NCI-H2171 treated with DMSO at 0.1 percent for 48 hours (cell line): ENCODE measurements around the gene ATP13A3.

ENCODE experiments used
- DNase-seq: peaks from one replicate; lab custom pipeline; 2025; lab: John Stamatoyannopoulos, UW

ATP13A3 gene

DNA sequence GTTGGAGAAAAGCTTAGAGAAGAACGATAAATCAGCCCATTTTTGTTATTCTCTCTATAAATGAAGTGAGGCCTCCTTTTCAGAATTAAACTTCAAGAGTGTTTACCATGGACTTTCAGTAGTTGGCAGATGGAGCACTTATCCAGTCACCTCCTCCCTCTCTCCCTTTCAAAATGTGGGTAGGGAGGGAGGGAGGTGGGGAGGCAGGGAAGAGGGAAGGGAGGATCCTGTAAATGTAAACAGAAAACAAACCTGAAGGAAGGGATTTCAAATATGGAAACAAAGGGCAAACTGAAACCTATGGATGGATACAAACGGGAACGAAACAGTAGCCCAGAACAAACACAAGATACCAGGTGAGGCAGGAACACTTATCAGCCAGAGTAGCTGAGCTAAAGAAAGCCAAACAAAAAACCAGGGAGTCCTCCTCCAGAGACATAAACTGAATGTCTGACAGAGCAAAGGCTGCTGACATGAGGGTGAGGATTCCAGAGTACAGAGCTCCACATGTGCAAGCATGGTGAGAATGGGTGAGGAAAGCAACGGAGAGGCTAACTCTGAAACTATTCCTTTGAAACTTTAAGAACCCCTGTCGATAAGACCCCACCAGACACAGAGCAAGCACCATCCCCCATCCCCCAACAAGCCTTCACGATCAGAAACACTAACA, 46.8 kb downstream of the ATP13A3 start:
- DNase-seq, result peak; percentile 75

DNA sequence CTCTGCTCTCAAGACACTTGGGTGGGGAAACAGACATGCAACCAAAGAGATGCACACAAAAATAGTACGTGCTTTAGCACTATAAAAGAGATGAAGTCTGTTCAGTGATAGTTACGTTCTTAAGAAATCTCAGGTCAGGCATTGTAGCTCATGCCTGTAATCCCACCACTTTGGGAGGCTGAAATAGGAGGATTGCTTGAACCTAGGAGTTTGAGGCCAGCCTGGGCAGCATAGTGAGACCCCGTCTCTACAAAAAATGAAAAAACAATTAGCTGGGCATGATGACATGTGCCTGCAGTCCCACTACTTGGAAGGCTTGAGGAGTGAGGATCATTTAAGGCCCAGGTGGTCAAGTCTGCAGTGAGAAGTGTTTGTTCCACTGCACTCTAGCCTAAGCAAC, 52.3 kb downstream of the ATP13A3 start:
- no peak for DNase-seq

DNA sequence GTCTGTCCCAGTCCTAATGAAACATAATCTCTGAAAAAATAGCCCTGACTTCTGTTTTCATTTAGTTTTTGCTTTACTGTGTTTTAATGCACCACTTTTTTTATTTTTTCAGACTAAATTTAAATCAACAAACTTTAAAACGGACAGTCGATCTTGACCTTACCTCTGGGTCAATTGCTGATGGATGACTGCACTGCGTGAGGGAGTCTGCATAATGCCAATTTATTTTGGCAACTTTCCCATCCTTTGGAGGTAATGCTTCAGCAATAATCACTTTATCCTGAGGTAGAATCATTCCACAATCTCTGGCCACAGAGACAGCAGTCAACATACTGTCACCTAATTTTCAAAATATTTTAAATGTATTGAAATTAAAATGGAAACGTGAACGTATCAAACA, 55.2 kb downstream of the ATP13A3 start:
- no peak for DNase-seq

DNA sequence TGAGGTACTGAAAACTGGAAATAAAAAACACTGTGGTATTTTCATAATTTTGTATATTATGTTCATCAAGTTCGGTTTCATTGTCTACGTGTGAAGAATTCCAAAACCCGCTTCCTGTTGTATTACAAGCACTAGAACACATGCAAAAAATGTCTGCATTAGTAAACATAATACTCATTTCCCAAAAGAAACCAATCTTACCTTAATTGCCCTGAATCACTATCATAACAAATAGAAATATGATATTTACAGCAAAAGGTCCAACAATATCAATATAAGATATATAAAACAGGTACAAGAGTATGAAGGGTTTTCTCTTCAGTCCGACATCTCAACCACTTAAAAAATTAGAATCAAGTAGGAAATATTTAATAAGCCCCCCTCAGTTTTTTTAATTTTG, 61.4 kb downstream of the ATP13A3 start:
- no peak for DNase-seq

DNA sequence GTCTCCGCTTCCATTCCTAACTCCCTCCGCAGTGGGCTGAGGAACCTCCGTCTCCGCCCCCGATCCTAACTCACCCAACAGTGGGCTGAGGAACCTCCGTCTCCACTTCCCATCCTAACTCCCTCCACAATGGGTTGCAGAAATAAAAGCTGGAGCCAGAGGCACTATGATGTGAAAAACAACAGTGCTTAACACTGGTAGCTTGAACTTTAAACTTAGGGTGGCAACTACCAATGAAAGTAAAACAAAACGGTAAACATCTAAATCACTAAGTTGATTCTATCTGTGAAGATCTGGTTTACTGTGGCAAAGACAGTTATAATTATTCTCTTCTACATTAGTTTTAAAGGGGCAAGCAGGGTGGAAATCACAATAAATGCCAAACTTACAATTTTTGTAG, 61.8 kb downstream of the ATP13A3 start:
- DNase-seq, result no peak

DNA sequence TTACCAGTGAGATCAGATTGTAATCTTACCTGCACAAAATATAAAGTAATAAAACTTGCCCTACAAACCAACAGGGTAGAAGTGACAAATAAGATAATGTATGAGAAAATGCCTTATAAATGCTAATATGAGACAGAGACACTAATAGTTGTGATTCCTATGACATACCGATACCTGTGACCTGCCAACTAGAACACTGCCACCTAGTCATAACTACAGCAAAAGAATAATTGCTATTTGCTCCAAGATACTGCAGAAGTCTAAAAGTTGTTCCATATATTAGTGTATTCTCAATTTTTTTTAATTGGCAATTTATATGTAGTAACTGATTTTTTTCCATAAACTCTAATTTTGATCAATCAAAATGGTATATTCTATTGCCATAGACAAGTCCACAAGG, 62.4 kb downstream of the ATP13A3 start:
- peak; percentile 3 for DNase-seq

DNA sequence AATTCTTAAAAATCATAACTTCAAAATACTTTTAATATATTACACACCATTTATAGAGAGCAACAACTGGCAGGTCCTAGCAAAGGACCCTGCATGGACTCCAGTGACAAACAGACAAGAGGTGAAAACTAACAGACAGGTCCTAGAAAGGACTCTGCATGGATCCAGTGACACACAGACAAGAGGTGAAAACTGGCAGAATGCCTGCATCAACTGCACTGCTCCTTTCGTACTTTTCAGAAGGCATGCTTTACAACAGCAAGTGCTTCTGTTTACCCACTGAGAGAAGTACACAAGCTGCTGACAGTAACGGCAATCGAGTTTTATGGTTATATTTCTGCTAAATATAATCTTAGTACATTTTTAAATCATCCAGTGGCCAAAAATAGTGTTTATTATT, 63.5 kb downstream of the ATP13A3 start:
- no peak for DNase-seq

DNA sequence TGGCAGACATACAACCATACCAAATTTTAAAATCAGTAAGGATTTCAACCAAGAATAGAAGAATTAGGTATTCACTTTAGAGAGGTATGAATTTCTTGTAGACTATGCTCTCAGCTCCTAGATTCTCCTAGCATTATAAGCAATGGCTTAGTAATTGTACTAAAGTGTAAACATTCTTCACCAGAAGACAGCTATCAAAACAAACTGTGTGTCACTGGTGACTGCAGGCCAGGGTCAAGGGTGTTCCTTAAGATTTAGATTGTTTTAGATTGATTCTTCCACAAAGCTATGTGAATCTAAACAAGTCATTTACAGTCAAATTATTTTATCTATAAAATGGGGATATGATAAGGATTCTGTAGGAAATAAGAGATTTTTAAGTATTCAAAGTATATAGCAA, 64.6 kb downstream of the ATP13A3 start:
- no peak for DNase-seq

DNA sequence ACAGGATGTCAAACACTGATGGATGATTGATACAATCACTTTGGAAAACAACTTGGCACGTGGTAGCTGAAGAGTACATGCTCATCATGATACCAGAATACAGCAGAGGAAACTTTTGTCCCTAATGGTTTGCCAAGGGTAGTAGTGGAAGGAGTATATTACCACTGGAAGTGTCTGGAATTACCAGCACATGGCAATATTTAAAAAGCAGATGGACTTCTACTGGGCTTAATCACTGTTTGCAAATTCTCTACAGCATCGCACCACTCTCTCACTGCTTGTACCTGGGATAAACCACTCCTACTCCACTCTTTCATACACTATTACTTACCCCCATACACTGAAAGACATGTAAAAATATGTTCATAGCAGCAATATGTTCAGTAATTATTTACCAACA, 68.1 kb downstream of the ATP13A3 start:
- DNase-seq, result no peak

DNA sequence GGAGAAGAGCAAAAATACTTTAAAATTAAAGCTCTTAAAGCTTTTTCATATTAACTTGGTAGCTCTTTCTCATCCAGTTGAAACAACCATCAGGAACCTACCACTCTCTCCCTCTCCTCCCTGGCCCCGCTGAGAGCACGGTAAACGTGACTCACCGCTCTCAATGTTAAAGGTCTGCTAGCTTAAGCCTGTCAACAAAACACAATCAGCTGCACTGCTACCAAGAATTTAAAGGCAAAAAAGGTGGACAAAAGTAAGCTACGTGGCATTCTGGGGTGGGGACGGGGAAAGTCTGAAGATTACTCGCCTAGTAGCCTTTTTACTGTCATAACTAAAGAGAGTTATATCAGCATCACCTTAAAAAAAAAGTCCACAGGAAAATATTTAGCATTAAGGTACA, 79.4 kb downstream of the ATP13A3 start:
- no peak for DNase-seq

DNA sequence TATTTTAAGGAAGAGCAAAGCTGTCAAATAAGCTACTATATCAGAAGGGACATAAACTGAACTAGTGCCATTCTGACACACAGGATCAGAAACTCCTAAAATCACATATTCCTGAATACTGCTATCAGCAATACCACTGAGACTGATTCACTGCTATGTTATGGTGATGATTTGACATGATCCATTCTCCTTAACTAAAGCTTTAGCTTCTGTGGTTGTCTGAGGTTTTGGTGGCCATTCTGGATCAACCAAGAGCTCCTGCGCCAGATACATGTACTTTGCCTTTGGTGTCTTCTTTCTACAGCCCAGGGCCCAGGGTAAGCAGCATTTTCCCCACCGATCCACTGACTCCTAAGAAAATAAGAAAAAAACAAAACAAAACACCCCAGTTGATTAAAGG, 81.0 kb downstream of the ATP13A3 start:
- DNase-seq, result no peak

DNA sequence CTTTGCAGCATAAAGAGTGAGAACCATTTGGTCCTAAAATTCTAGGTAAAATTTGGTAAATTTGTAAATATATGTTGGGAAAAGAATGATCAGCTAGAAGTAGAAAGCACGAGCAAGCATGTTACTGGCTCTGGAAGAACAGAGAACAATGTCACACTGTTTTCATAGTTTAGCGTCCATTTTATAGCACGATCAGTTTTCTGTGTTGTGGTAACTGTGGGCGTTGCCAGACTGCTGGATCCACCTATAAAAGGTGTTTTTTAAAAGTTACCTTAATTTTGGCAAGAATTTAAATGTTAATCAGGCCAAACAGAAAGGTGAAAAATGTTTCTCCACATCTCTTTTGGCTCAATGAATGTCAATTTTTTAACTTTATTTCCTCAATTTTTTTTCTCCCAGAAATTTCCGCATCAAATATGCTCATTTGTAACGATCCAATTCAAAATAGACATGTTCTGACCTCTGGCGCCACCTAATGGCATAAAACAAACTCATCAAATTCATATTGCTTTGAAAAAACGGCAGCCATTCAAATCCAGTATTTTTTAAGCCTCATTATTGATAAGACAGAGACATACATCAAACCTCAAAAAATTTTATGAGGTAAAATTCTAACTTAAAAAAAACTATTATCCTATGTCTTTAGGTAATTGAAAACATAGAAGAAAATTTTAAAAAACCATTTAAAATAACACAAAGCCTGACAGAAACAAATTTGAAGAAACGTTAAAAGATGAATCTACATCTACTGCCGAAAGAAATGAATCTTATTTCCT, 82.2 kb downstream of the ATP13A3 start:
- DNase-seq, result peak; percentile 66

DNA sequence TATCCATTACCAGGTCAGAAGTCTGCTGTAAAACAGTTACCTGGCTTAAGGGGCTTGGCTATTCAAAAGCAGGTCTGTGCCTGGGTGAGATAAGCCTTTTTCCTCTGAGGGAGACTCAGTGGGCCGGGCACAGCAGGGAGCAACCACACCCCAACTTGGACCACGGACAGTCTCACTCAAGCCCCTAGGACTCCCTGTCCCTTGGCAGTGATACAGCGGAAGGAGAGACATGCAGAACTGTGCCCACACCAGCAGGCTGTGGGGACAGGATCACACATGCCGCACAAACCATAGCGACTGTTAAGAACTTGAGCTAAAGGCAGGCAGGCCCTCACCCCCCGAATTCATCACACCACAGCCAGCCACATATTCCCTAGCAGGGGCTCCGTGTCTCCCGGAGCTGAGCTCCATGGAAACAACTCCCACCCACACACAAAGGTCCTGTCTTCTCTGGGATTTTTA, 84.9 kb downstream of the ATP13A3 start:
- no peak for DNase-seq

DNA sequence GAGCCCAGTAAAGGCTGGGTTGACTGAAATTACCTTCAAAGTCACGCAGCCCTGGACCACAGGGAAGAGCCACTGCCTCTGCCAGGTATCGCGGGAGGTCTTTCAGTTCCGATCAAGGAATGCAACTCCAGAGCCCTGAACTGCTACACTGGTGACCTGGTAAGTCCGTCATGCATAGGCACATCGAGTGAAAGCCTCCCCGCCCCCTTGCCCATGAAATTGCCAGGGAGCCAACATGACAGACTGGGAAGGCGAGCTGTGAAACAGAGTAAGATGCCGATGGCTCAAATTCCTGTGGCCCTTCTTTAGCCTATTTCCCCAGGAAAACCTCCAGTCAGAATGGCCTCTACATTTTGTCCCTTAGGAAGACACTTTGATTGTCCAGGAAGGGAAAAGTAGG, 85.5 kb downstream of the ATP13A3 start:
- no peak for DNase-seq

DNA sequence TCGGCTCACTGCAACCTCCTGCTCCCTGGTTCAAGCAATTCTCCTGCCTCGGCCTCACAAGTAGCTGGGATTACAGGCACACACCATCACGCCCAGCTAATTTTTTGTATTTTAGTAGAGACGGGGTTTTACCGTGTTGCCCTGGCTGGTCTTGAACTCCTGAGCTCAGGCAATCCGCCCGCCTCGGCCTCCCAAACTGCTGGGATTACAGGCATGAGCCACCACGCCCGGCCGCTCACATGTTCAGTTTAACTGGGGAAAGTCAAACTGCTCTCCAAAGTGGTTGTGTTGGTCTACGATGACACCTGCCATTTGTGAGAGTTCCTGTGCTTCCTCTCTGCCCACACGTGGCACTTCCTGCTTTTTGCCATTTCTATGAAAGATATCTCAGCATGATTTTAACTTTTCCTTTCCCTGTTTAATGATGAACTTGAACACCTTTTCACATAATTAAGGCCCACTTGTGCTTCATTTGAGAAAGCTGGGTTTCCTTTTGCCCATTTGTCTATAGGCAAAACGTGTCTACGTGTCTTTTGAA, 86.9 kb downstream of the ATP13A3 start:
- DNase-seq, result no peak

DNA sequence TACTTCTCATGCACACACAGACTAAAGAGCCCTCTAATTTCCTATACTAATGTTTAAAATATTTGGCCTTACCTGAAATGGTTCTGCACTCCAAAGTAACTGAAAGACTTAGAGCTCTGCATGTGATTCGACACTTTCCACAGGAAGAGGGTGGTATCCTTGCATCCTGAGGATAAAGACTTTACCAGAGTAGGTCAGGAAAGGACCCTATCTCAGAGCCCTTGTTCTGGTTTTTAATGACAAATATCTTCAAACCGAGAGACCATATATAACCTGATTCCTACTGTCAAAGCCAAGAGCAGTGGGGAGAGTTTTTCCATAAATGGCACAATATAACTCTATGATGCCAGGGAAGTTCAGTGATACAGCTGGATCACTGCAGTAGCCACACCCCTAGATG, 87.6 kb downstream of the ATP13A3 start, which contains the start of gene GP5:
Gene GP5, minus strand, starts transcription at position 101 of the 400 bp plus-strand sequence. CDS start 984 bp downstream, outside the sequence.
- DNase-seq, result no peak

DNA sequence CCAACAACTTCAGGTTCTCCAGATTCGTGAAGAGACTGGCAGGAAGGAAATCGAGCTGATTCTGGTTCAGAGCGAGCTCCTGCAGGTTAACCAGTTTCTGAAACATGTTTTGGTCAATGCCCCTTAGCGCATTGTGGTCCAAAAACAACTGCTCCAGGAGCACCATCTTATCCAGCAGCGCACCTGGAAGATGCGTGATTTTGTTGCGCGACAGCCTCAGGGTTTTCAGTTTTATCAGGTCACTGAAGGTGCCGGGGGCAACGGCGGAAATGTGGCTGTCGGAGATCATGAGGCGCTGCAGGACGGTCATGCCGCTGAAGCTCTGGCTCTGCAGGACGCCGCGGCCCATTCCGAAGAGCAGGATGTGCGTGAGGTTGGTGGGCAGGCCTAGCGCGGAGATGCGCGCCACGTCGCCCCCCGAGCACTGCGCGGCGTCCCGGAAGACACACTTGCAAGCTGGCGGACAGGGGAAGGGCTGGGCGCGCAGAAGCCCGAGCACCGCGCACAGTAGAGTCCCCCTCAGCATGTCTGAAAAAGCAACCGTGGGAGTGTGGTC, 89.0 kb downstream of the ATP13A3 start:
- DNase-seq, result no peak

DNA sequence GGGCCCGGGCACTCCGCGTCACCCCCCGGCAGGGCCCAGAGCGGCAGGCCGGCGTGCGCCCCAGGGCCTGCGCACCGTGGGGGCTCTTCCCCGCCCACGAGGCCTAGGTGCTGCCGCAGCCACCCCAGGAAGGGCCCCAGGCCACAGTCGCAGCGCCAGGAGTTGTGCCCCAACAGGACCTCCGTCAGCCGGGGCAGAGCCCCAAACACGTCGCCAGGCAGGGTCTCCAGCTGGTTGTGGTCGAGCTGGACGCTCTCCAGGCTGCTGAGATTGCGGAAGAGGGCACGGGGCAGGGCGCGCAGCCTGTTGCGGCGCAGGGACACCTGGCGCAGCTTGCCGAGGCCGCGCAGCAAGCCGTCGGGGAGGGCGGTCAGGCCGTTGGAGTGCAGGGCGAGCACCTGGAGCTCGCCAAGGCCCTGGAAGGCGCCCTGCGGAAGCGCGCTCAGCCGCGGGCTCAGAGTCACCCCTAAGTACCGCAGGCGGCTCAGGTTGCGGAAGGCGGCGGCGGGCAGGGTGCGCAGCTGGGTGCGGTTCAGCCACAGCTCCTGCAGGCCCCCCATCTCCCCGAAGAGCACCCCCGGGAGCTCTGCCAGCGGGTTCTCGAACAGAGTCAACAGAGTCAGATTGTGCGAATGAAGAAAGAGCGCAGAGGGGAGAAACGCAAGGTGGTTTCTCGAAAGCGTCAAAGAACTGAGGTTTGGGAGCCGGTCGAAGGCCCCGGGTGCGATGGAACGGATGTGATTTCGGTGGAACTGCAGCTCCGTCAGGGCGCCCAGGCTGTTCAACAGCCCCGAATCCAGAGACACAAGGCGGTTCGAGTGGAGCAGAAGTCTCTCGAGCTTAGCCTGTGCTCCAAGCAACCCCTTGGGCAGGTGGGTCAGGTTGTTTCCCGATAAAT, 89.7 kb downstream of the ATP13A3 start:
- DNase-seq, result no peak

DNA sequence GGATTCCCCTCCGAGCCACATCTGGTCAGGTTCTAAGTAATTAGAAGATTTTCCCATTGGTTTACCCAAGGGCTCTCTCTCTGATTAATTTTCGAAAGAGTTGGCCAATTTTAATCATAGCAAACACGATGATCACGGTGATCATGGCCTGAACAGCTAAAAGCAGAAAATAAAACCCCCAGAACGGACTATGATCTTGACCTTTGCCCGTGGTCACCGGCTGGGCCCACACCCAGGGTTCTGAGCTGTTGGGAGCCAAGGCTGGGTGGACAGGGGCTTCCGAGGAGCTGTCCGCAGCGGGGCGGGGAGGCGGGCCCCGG, 90.3 kb downstream of the ATP13A3 start:
- DNase-seq, result no peak

DNA sequence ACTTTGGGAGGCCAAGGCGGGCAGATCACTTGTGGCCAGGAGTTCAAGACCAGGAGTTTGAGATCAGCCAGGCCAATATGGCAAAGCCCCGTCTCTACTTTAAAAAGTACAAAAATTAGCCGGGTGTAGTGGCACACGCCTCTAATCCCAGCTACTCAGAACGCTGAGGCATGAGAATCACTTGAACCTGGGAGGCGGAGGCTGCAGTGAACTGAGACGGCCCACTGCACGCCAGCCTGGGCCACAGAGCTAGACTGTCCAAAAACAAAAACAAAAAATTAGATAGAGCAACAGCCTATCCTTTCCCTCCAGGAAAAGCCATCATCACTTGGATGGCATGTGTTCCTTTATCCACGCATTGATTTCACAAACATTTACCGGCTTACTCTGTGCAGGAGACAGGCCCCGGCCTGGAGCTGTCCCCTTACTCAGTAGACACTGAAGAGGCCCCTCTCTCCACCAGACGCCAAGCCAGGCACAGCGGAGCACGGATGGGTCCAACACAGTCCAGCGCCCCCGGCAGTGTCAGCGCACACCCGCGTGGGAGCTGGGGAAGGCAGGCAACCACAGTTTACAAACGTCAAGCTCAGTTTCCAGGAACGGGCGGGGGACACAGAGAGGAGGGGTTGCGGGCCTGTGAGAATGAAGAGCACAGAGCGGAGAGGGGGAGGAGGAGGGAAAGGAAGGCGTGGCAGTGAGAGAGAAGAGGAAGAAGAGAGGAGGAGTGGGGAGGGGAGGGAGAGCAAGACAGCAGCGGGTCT, 90.8 kb downstream of the ATP13A3 start:
- DNase-seq, result no peak

DNA sequence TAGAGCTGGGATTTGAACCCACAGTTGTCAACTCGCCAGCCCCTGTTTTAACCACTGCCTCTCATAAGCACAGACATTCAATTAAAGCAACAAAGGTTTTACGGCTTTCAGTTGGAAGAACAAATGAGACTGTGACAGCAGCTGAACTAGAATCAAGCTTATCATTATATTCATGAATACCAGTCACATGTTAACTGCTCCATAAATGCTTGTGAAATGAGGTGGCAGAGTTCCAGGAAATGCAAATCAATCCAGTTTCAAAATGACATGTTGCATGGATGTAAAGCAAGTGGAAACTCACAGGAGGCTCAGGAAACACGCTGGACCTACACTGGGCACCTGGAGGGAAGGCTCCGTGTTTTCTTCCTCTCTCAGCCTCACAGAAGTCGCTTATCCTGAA, 91.6 kb downstream of the ATP13A3 start:
- peak; percentile 36 for DNase-seq
